ENCODE data around the gene AMTN.

Gene AMTN

GRCh38 chr4:70508801-70509200 lies 9.6 kb upstream of the AMTN start:
- no peak overlapping the region for H4K8ac ChIP-seq (ENCODE audit: low read depth, low read length)
- no peaks in the 10 kb centered on the region for H3K36me3 ChIP-seq (ENCODE audit: control insufficient read depth in 1 of 2, insufficient read depth in 2 of 2, low read length in 2 of 2)
- H3K9ac ChIP-seq (ENCODE audit: low read length), result no peak overlapping the region
- H4K91ac ChIP-seq (ENCODE audit: low read depth, low read length), result no peak overlapping the region
- H2BK120ac ChIP-seq (ENCODE audit: insufficient read depth, low read length, poor library complexity), result no peak overlapping the region
- no peak overlapping the region for H2AFZ ChIP-seq (ENCODE audit: insufficient read depth, low read length, poor library complexity)
- no peaks in the 10 kb centered on the region for H3K4me1 ChIP-seq (ENCODE audit: control insufficient read depth in 1 of 2, insufficient read depth in 2 of 2, low read length in 2 of 2)
- no peaks in the 10 kb centered on the region for H3K79me1 ChIP-seq (ENCODE audit: low read length)
- H2AK5ac ChIP-seq (ENCODE audit: low read length), result no peak overlapping the region
- H3K4ac ChIP-seq (ENCODE audit: low read depth, low read length), result no peak overlapping the region
- no peak overlapping the region for H3K4me3 ChIP-seq (ENCODE audit: low read depth, low read length)
- no CpG with 5 or more reads among the region's 1 CpG for WGBS (ENCODE audit: extremely low coverage, insufficient coverage, insufficient read length)
- H3K27me3 ChIP-seq (ENCODE audit: insufficient read depth, low read length), result no peaks in the 10 kb centered on the region
- H4K12ac ChIP-seq (ENCODE audit: low read depth, low read length), result no peak overlapping the region
- peak in 1 of 2 donors; percentile 55 for DNase-seq
- H3K4me2 ChIP-seq (ENCODE audit: low read length), result no peak overlapping the region
- no peak overlapping the region for H2BK5ac ChIP-seq (ENCODE audit: low read depth, low read length, poor library complexity)
- H3K27ac ChIP-seq (ENCODE audit: low read depth, low read length), result no peak overlapping the region
- no peaks in the 10 kb centered on the region for H3K9me3 ChIP-seq (ENCODE audit: insufficient read depth, low read depth, low read length)
- H3K23ac ChIP-seq (ENCODE audit: low read length), result no peak overlapping the region
- H2BK12ac ChIP-seq (ENCODE audit: low read length), result no peak overlapping the region
- no peaks in the 10 kb centered on the region for H3K79me2 ChIP-seq (ENCODE audit: control insufficient read depth, insufficient read depth, low read length, poor library complexity)
- no peak overlapping the region for H3K18ac ChIP-seq (ENCODE audit: low read length)
- H3K14ac ChIP-seq (ENCODE audit: low read length), result no peak overlapping the region

- no peak overlapping the region for H3K27ac ChIP-seq (ENCODE audit: low read depth, low read length)
- H4K8ac ChIP-seq (ENCODE audit: low read depth, low read length), result no peak overlapping the region
- H3K36me3 ChIP-seq (ENCODE audit: control insufficient read depth in 1 of 2, insufficient read depth in 2 of 2, low read length in 2 of 2), result no peaks in the 10 kb centered on the region
- no peak overlapping the region for H3K18ac ChIP-seq (ENCODE audit: low read length)
- H3K23ac ChIP-seq (ENCODE audit: low read length), result no peak overlapping the region
- no peak overlapping the region for H3K14ac ChIP-seq (ENCODE audit: low read length)
- no peak overlapping the region for H2BK12ac ChIP-seq (ENCODE audit: low read length)
- DNase-seq, result no peak
- H3K79me1 ChIP-seq (ENCODE audit: low read length), result no peaks in the 10 kb centered on the region
- WGBS (ENCODE audit: extremely low coverage, insufficient coverage, insufficient read length), result no CpG with 5 or more reads among the region's 3 CpGs
- H2AFZ ChIP-seq (ENCODE audit: insufficient read depth, low read length, poor library complexity), result no peak overlapping the region
- no peak overlapping the region for H2BK120ac ChIP-seq (ENCODE audit: insufficient read depth, low read length, poor library complexity)
- H2AK5ac ChIP-seq (ENCODE audit: low read length), result no peak overlapping the region
- H4K12ac ChIP-seq (ENCODE audit: low read depth, low read length), result no peak overlapping the region
- no peak overlapping the region for H3K4me3 ChIP-seq (ENCODE audit: low read depth, low read length)
- no peaks in the 10 kb centered on the region for H3K27me3 ChIP-seq (ENCODE audit: insufficient read depth, low read length)
- no peak overlapping the region for H3K4me2 ChIP-seq (ENCODE audit: low read length)
- no peaks in the 10 kb centered on the region for H3K9me3 ChIP-seq (ENCODE audit: insufficient read depth, low read depth, low read length)
- H3K4ac ChIP-seq (ENCODE audit: low read depth, low read length), result no peak overlapping the region
- no peaks in the 10 kb centered on the region for H3K4me1 ChIP-seq (ENCODE audit: control insufficient read depth in 1 of 2, insufficient read depth in 2 of 2, low read length in 2 of 2)
- no peak overlapping the region for H2BK5ac ChIP-seq (ENCODE audit: low read depth, low read length, poor library complexity)
- no peaks in the 10 kb centered on the region for H3K79me2 ChIP-seq (ENCODE audit: control insufficient read depth, insufficient read depth, low read length, poor library complexity)
- no peak overlapping the region for H3K9ac ChIP-seq (ENCODE audit: low read length)
- H4K91ac ChIP-seq (ENCODE audit: low read depth, low read length), result no peak overlapping the region
Observed at GRCh38 chr4:70511365-70511764, 7.0 kb upstream of the AMTN start.

GRCh38 chr4:70515367-70516250 lies 2.8 kb upstream of the AMTN start:
- Histone ChIP-seq H4K91ac (ENCODE audit: low read depth, low read length) (no peak overlapping the region), H2AK5ac (ENCODE audit: low read length) (no peak overlapping the region), H3K36me3 (ENCODE audit: control insufficient read depth in 1 of 2, insufficient read depth in 2 of 2, low read length in 2 of 2) (no peaks in the 10 kb centered on the region), H2BK5ac (ENCODE audit: low read depth, low read length, poor library complexity) (no peak overlapping the region), H2BK120ac (ENCODE audit: insufficient read depth, low read length, poor library complexity) (no peak overlapping the region), H3K4me1 (ENCODE audit: control insufficient read depth in 1 of 2, insufficient read depth in 2 of 2, low read length in 2 of 2) (no peaks in the 10 kb centered on the region), H4K12ac (ENCODE audit: low read depth, low read length) (no peak overlapping the region), H2AFZ (ENCODE audit: insufficient read depth, low read length, poor library complexity) (no peak overlapping the region), H3K9me3 (ENCODE audit: insufficient read depth, low read depth, low read length) (no peaks in the 10 kb centered on the region), H3K79me1 (ENCODE audit: low read length) (no peaks in the 10 kb centered on the region), H2BK12ac (ENCODE audit: low read length) (no peak overlapping the region), H3K18ac (ENCODE audit: low read length) (no peak overlapping the region), H3K79me2 (ENCODE audit: control insufficient read depth, insufficient read depth, low read length, poor library complexity) (no peaks in the 10 kb centered on the region), H3K4me3 (ENCODE audit: low read depth, low read length) (no peak overlapping the region), H3K9ac (ENCODE audit: low read length) (no peak overlapping the region), H4K8ac (ENCODE audit: low read depth, low read length) (no peak overlapping the region), H3K14ac (ENCODE audit: low read length) (no peak overlapping the region), H3K23ac (ENCODE audit: low read length) (no peak overlapping the region), H3K4ac (ENCODE audit: low read depth, low read length) (no peak overlapping the region), H3K27me3 (ENCODE audit: insufficient read depth, low read length) (no peaks in the 10 kb centered on the region), H3K4me2 (ENCODE audit: low read length) (no peak overlapping the region), H3K27ac (ENCODE audit: low read depth, low read length) (no peak overlapping the region)
- WGBS (ENCODE audit: extremely low coverage, insufficient coverage, insufficient read length), result no CpG with 5 or more reads among the region's 4 CpGs
- no peak for DNase-seq

GRCh38 chr4:70518716-70519115 lies 347 bp downstream of the AMTN start:
- Histone ChIP-seq H3K4me2 (ENCODE audit: low read length) (no peak overlapping the region), H3K36me3 (ENCODE audit: control insufficient read depth in 1 of 2, insufficient read depth in 2 of 2, low read length in 2 of 2) (no peaks in the 10 kb centered on the region), H3K14ac (ENCODE audit: low read length) (no peak overlapping the region)

More at GRCh38 chr4:70518716-70519115, 347 bp downstream of the AMTN start:
- Histone ChIP-seq H2AK5ac (ENCODE audit: low read length) (no peak overlapping the region), H3K79me2 (ENCODE audit: control insufficient read depth, insufficient read depth, low read length, poor library complexity) (no peaks in the 10 kb centered on the region), H3K9me3 (ENCODE audit: insufficient read depth, low read depth, low read length) (no peaks in the 10 kb centered on the region), H3K9ac (ENCODE audit: low read length) (no peak overlapping the region), H3K23ac (ENCODE audit: low read length) (no peak overlapping the region), H3K27ac (ENCODE audit: low read depth, low read length) (no peak overlapping the region), H2BK5ac (ENCODE audit: low read depth, low read length, poor library complexity) (no peak overlapping the region), H4K91ac (ENCODE audit: low read depth, low read length) (no peak overlapping the region), H4K12ac (ENCODE audit: low read depth, low read length) (no peak overlapping the region), H2BK120ac (ENCODE audit: insufficient read depth, low read length, poor library complexity) (no peak overlapping the region), H3K27me3 (ENCODE audit: insufficient read depth, low read length) (no peaks in the 10 kb centered on the region), H3K4me3 (ENCODE audit: low read depth, low read length) (no peak overlapping the region), H3K4ac (ENCODE audit: low read depth, low read length) (no peak overlapping the region), H2BK12ac (ENCODE audit: low read length) (no peak overlapping the region), H3K79me1 (ENCODE audit: low read length) (no peaks in the 10 kb centered on the region), H3K18ac (ENCODE audit: low read length) (no peak overlapping the region), H2AFZ (ENCODE audit: insufficient read depth, low read length, poor library complexity) (no peak overlapping the region), H3K4me1 (ENCODE audit: control insufficient read depth in 1 of 2, insufficient read depth in 2 of 2, low read length in 2 of 2) (no peaks in the 10 kb centered on the region), H4K8ac (ENCODE audit: low read depth, low read length) (no peak overlapping the region)
- WGBS (ENCODE audit: extremely low coverage, insufficient coverage, insufficient read length), result no CpG with 5 or more reads among the region's 3 CpGs
- DNase-seq, result no peak
